CD4-positive, alpha-beta memory T cell (primary cell): ENCODE measurements around the gene B4GALT6. TPM values are rescaled to one million over a fixed set of nuclear protein-coding genes. Genes with fewer than 3 reads are reported as not detected.

ENCODE experiments used
- CTCF ChIA-PET: fragments of 350-600 bp; sonication (Branson Sonifier 250); formaldehyde crosslinking; loops from one replicate; lab custom pipeline; 2021; ENCODE audit warnings: inconsistent platforms; ENCODE audit not compliant: partially characterized antibody; lab: Charles Lee
- POLR2A ChIA-PET: fragments of 350-600 bp; sonication (Branson Sonifier 250); formaldehyde crosslinking; loops from one replicate; lab custom pipeline; 2021; ENCODE audit not compliant: partially characterized antibody; lab: Charles Lee
- DNase-seq, 5 donors: peaks; one replicate each; pipeline versions ENCODE4 v3.0.0 to v3.0.0-alpha.2; 2020 to 2022; ENCODE audit warnings: mixed read lengths in 1 of 5
- H3K27ac ChIP-seq: one replicate; pipeline ENCODE4 v1.7.0; 2013; ENCODE audit warnings: low read depth, low read length
- H3K27me3 ChIP-seq: 2 replicates; pipeline ENCODE4 v1.7.0; 2013; ENCODE audit warnings: mild to moderate bottlenecking, low read length, moderate library complexity; ENCODE audit not compliant: insufficient read depth
- H3K36me3 ChIP-seq: 2 replicates; pipeline ENCODE4 v1.7.0; 2013; ENCODE audit warnings: mild to moderate bottlenecking, low read length, moderate library complexity; ENCODE audit not compliant: insufficient read depth
- H3K4me1 ChIP-seq: 2 replicates; pipeline ENCODE4 v1.7.0; 2013; ENCODE audit warnings: mild to moderate bottlenecking, low read length, moderate library complexity; ENCODE audit not compliant: insufficient read depth
- H3K4me3 ChIP-seq, 2 donors: one replicate each; pipeline ENCODE4 v1.7.0; 2013; ENCODE audit warnings: low read length in 2 of 2, mild to moderate bottlenecking in 1 of 2
- H3K9me3 ChIP-seq, 2 donors: one replicate each; pipeline ENCODE4 v1.7.0; 2013; ENCODE audit warnings: low read length in 2 of 2, control low read depth in 1 of 2; ENCODE audit not compliant: control insufficient read depth in 1 of 2
- H3K27ac Mint-ChIP-seq, 7 donors: one replicate each; pipeline ENCODE4 v1.8.0; 2020 to 2021; ENCODE audit warnings: mixed read lengths in 7 of 7, mild to moderate bottlenecking in 6 of 7, inconsistent platforms in 3 of 7, moderate library complexity in 3 of 7
- H3K27me3 Mint-ChIP-seq, 2 donors: one replicate each; pipeline ENCODE4 v1.8.0; 2020 to 2021; ENCODE audit warnings: mixed read lengths in 2 of 2
- H3K36me3 Mint-ChIP-seq, 2 donors: one replicate each; pipeline ENCODE4 v1.8.0; 2020 to 2021; ENCODE audit warnings: mixed read lengths in 2 of 2, inconsistent platforms in 1 of 2, mild to moderate bottlenecking in 1 of 2
- H3K4me1 Mint-ChIP-seq, 4 donors: one replicate each; pipeline ENCODE4 v1.8.0; 2020 to 2021; ENCODE audit warnings: mixed read lengths in 4 of 4, mild to moderate bottlenecking in 1 of 4
- H3K4me3 Mint-ChIP-seq, 8 donors: one replicate each; pipeline ENCODE4 v1.8.0; 2020 to 2021; ENCODE audit warnings: mixed read lengths in 8 of 8, mild to moderate bottlenecking in 7 of 8, moderate library complexity in 6 of 8, inconsistent platforms in 3 of 8
- H3K9me3 Mint-ChIP-seq, 8 donors: one replicate each; pipeline ENCODE4 v1.8.0; 2020 to 2021; ENCODE audit warnings: mixed read lengths in 8 of 8, mild to moderate bottlenecking in 5 of 8, inconsistent platforms in 3 of 8, moderate library complexity in 1 of 8
- intact Hi-C: fragments of 100-400 bp; cut with micrococcal nuclease; formaldehyde crosslinking; loops from one replicate; pipeline ENCODE4 v1.15.1; 2023
- polyA plus RNA-seq, 2 donors: library from polyadenylated mRNA; unstranded; fragments of 300-500 nt; fragmentation: Illumina TruSeq; gene quantifications; one replicate each; pipeline ENCODE4 v1.2.3, GENCODE V29; 2021
- total RNA-seq, 2 experiments: library from RNA; stranded (reverse); gene quantifications; one replicate each; pipeline ENCODE4 v1.2.3, GENCODE V29; 2021

Gene B4GALT6
- total and polyA plus RNA-seq, 4 experiments from 2014 or later: 0.67 to 0.94 TPM; not detected in 2

DNA sequence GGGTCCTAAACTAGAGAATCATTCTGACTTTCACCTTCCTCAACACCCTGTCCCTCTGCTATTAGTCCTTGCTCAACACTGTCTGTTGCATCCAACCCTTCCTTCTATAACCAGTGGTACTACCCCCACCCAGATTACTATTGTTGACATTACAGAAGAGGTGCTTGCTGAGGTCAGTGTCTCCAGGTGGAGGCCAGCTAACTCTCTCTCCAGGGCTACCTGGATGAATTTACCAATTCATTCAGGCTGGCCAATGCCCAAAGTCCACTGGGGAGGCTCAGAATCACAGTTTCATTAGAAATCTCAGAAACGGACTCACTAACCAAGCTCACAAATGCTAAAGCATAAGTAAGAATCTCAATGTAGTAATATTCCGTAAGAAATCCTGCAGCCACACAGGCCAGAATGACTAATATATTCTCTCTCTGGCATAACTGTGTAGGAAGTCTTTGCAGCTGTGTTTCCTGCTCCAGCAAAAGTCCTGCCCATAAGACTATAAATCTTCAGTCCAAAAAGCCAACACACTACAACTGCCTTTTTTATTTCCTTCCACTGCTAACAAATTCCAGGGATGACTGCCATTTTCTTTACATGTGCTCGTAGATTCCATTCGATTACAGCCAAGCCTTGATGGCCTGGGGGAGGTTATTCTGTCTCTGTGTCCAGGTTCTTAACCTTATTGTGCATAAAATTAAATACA lies 102.7 kb downstream of the B4GALT6 start:
- ChIA-PET CTCF (no interaction called here), POLR2A (no interaction called here)
- Histone ChIP-seq H3K9me3 (no peaks in the 10 kb centered on the region), H3K4me3 (no peak overlapping the region), H3K27me3 (no peaks in the 10 kb centered on the region), H3K4me1 (no peaks in the 10 kb centered on the region), H3K27ac (no peak overlapping the region), H3K36me3 (no peaks in the 10 kb centered on the region)
- H3K4me1 Mint-ChIP-seq: no peaks in the 10 kb centered on the region
- no peak for DNase-seq
- no peak overlapping the region for H3K4me3 Mint-ChIP-seq
- peaks cover 2% of the 10 kb centered on the region in 2 donors for H3K27me3 Mint-ChIP-seq
- no peaks in the 10 kb centered on the region for H3K9me3 Mint-ChIP-seq
- no peaks in the 10 kb centered on the region for H3K36me3 Mint-ChIP-seq
- intact Hi-C loops: no loop called here
- no peak overlapping the region for H3K27ac Mint-ChIP-seq

DNA sequence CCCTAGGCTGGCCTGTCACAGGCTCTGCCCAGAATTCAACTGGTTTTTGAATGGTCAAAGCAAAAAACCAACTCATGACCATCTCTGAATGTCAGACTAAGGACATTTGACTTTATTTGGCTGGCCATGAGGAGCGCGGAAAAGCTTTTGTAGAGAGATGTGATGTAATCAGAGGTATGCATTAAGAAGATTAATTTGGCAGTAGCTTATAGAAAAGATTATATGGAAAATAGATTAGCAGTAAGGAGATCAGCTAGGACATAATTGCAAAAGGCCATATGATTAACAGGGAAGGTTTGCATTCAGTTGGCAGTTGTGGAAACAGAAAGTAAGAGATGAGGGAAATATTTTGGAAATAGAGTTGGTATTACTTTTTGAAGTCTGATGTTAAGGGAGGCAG lies 105.0 kb downstream of the B4GALT6 start:
- no peak overlapping the region for H3K27ac ChIP-seq
- Mint-ChIP-seq H3K4me3 (no peak overlapping the region), H3K9me3 (no peaks in the 10 kb centered on the region), H3K4me1 (no peaks in the 10 kb centered on the region), H3K27ac (no peak overlapping the region), H3K36me3 (no peaks in the 10 kb centered on the region), H3K27me3 (peaks cover 2 to 4% of the 10 kb centered on the region in 2 donors)
- CTCF ChIA-PET: interaction anchor here (0.6 to 1.5 kb wide), 3 partner anchors 22 to 37 kb away, joined by 3 to 4 read pairs (median 4); no protein-coding TSS in a partner anchor
- H3K4me1 ChIP-seq: no peaks in the 10 kb centered on the region
- POLR2A ChIA-PET: no interaction called here
- no peaks in the 10 kb centered on the region for H3K27me3 ChIP-seq
- DNase-seq: no peak
- H3K9me3 ChIP-seq: no peaks in the 10 kb centered on the region
- H3K4me3 ChIP-seq: no peak overlapping the region
- intact Hi-C loops: no loop called here
- H3K36me3 ChIP-seq: no peaks in the 10 kb centered on the region

DNA sequence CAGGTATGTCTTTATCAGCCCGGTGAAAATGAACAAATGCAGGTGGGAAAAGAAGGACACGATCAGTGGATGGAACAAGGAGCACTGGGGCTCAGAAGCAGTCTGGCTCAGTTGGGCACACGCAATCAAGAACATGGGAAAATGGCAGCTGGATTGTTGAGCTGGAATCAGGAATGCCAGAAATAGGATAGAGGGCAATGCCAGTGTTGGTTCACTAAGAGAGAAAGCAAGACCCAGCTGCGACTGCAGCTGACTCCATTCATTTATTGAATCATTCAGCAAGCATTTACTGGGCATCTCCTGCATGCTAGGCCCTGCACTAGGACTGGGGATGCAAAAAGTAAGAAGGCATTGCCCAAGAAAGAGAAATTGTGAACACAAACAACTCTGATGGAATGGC lies 106.3 kb downstream of the B4GALT6 start:
- ChIA-PET POLR2A (no interaction called here), CTCF (no interaction called here)
- Histone ChIP-seq H3K4me1 (no peaks in the 10 kb centered on the region), H3K27ac (no peak overlapping the region), H3K27me3 (no peaks in the 10 kb centered on the region), H3K4me3 (no peak overlapping the region), H3K36me3 (no peaks in the 10 kb centered on the region), H3K9me3 (no peaks in the 10 kb centered on the region)
- Mint-ChIP-seq H3K36me3 (no peaks in the 10 kb centered on the region), H3K9me3 (no peaks in the 10 kb centered on the region), H3K27ac (no peak overlapping the region), H3K4me1 (no peaks in the 10 kb centered on the region), H3K4me3 (no peak overlapping the region), H3K27me3 (peaks cover 4% of the 10 kb centered on the region in 2 donors)
- intact Hi-C loops: no loop called here
- no peak for DNase-seq

DNA sequence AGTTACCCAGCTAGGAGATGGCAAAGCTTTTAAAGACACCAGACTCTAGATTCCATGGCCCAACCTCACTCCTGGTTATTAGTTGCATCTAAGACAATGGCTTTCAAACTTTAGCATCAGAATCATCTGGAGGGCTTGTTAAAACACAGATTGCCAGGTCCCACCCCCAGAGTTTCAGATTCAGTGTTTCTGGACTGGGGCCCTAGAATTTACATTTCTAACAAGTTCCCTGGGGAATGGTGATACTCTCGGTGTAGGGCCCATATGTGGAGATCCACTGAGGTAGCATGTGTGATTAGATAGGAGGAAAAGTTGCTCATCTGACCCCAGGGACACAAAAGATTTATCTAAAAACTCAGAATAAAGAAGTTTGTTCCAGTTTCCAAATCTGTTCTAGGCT lies 107.2 kb downstream of the B4GALT6 start:
- Mint-ChIP-seq H3K27me3 (peaks cover 4% of the 10 kb centered on the region in 2 donors), H3K4me1 (no peaks in the 10 kb centered on the region), H3K9me3 (no peaks in the 10 kb centered on the region), H3K4me3 (no peak overlapping the region), H3K27ac (no peak overlapping the region), H3K36me3 (no peaks in the 10 kb centered on the region)
- H3K4me3 ChIP-seq: no peak overlapping the region
- intact Hi-C loops: no loop called here
- no peak overlapping the region for H3K27ac ChIP-seq
- no peak for DNase-seq
- H3K36me3 ChIP-seq: no peaks in the 10 kb centered on the region
- H3K4me1 ChIP-seq: no peaks in the 10 kb centered on the region
- no peaks in the 10 kb centered on the region for H3K27me3 ChIP-seq
- ChIA-PET POLR2A (no interaction called here), CTCF (interaction anchor here (1.6 kb wide), 1 partner anchor 14 kb away, joined by 4 read pairs; no protein-coding TSS in a partner anchor)
- no peaks in the 10 kb centered on the region for H3K9me3 ChIP-seq

DNA sequence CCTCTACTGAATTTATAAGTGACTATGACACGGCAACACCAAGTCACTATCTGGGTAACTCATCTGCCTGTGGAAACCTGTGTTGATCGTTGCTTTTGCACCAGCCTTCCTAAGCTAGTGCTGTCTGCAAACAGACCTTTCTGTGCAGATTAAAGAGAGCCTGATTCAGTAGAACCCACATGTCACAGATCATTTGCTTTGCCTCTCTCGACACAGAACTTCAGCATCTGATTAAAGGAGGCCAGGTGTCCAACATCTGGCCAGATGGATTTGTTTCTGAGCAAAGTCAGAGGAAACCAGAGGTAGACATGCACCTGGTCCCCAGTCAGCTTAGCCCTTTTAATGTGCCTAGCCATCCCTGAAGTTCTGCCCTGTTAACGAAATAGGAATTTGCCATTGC lies 107.7 kb downstream of the B4GALT6 start:
- H3K36me3 ChIP-seq: no peaks in the 10 kb centered on the region
- Mint-ChIP-seq H3K4me3 (no peak overlapping the region), H3K36me3 (no peaks in the 10 kb centered on the region), H3K27me3 (peaks cover 4 to 5% of the 10 kb centered on the region in 2 donors), H3K4me1 (no peaks in the 10 kb centered on the region), H3K27ac (no peak overlapping the region), H3K9me3 (no peaks in the 10 kb centered on the region)
- no peaks in the 10 kb centered on the region for H3K4me1 ChIP-seq
- no peak overlapping the region for H3K4me3 ChIP-seq
- no peaks in the 10 kb centered on the region for H3K9me3 ChIP-seq
- intact Hi-C loops: no loop called here
- no peak overlapping the region for H3K27ac ChIP-seq
- H3K27me3 ChIP-seq: no peaks in the 10 kb centered on the region
- POLR2A ChIA-PET: no interaction called here
- CTCF ChIA-PET: interaction anchor here (0.9 to 1.6 kb wide), 3 partner anchors 14 to 21 kb away, joined by 3 to 4 read pairs (median 4); no protein-coding TSS in a partner anchor
- DNase-seq: no peak

DNA sequence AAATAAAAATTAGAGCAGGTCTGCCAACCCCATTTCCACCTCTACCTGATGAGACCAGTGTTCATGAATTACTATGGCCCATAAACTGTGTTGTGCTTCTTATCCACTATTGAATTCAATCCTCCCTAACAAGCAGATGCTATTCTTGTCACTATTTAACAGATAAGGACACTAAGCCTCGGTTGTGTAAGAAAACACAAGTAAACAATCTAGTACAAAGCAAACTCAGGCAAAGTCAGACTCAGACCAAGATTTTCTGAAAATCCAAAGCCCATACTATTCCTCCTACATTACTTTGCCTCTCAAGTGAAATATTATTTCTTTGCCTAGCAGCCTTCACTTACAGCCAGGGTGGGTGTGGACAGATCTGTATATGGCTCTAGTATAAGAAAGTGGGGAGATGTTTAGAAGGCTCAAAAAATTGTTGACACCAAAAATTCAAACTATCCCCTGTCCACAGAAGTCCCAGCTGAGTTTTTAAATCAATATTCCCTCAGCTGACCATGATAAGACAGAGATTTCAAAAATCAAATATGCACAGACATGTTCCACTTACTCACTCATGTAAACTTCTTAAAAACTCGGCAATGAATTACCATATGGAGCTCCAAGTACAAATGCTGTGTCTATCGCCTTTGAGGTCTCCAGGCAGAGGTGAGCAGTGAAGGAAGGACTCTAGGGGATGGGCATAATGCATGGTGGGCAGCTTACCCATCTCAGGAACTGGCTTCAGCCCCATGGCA lies 108.7 kb downstream of the B4GALT6 start:
- Histone ChIP-seq H3K27me3 (no peaks in the 10 kb centered on the region), H3K4me1 (no peaks in the 10 kb centered on the region), H3K27ac (no peak overlapping the region), H3K9me3 (no peaks in the 10 kb centered on the region), H3K36me3 (no peaks in the 10 kb centered on the region), H3K4me3 (no peak overlapping the region)
- ChIA-PET CTCF (interaction anchor here (0.9 to 1.6 kb wide), 3 partner anchors 13 to 20 kb away, joined by 3 to 4 read pairs (median 4); no protein-coding TSS in a partner anchor), POLR2A (no interaction called here)
- Mint-ChIP-seq H3K4me3 (no peak overlapping the region), H3K4me1 (no peaks in the 10 kb centered on the region), H3K27ac (no peak overlapping the region), H3K27me3 (peaks cover 4 to 5% of the 10 kb centered on the region in 2 donors), H3K36me3 (no peaks in the 10 kb centered on the region), H3K9me3 (no peaks in the 10 kb centered on the region)
- intact Hi-C loops: no loop called here
- no peak for DNase-seq

DNA sequence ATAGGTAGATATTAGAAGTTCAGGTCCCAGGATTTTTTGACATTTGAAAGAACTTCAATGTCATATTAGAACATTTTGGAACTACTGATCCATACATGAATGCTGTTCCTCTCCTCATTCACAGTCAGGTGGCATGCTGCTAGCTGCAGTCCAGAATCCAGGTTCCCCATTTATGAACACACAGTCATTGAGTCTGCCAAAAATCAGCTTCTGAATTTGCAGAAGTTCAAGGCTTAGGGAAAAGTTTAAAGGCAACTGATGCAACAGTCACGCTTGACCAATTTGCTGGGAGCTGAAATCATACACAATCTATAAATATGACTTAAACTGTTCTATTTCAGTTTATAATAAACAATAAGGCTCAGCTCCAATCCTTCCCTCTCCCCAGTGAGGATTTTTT lies 110.0 kb downstream of the B4GALT6 start:
- Histone ChIP-seq H3K27me3 (no peaks in the 10 kb centered on the region), H3K4me3 (no peak overlapping the region), H3K36me3 (no peaks in the 10 kb centered on the region), H3K27ac (no peak overlapping the region), H3K9me3 (no peaks in the 10 kb centered on the region), H3K4me1 (no peaks in the 10 kb centered on the region)
- Mint-ChIP-seq H3K36me3 (no peaks in the 10 kb centered on the region), H3K9me3 (no peaks in the 10 kb centered on the region), H3K27me3 (peaks cover 4 to 5% of the 10 kb centered on the region in 2 donors), H3K27ac (no peak overlapping the region), H3K4me3 (no peak overlapping the region), H3K4me1 (no peaks in the 10 kb centered on the region)
- intact Hi-C loops: no loop called here
- ChIA-PET POLR2A (no interaction called here), CTCF (interaction anchor here (0.6 to 0.8 kb wide), 2 partner anchors 14 to 472 kb away, joined by 3 to 4 read pairs; no protein-coding TSS in a partner anchor)
- DNase-seq: no peak
